H1 (cell line): ENCODE results near the gene GTF2F2. TPM values are rescaled to one million over a fixed set of nuclear protein-coding genes. Genes with fewer than 3 reads are reported as not detected.

Source experiments
- CTCF ChIA-PET: fragments of 300-600 bp; sonication (Branson Sonifier 250); formaldehyde crosslinking; loops from one replicate; lab custom pipeline; 2021; ENCODE audit not compliant: partially characterized antibody; lab: Charles Lee
- POLR2A ChIA-PET: fragments of 300-600 bp; sonication (Branson Sonifier 250); formaldehyde crosslinking; loops from one replicate; lab custom pipeline; 2021; ENCODE audit warnings: inconsistent platforms; ENCODE audit not compliant: partially characterized antibody; lab: Charles Lee
- DNase-seq, 2 experiments: peaks; one replicate each; pipeline versions ENCODE4 v3.0.0 to v3.0.0-alpha.2; 2010 to 2022; ENCODE audit warnings: low spot score in 2 of 2, low read depth in 1 of 2, mixed read lengths in 1 of 2
- FAIRE-seq: peaks from 2 replicates; lab custom pipeline; 2011; peaks lifted over from hg19 to GRCh38; lab: Jason Lieb, UNC
- H2AFZ ChIP-seq: 2 replicates; pipeline ENCODE4 v1.8.1; 2012; ENCODE audit warnings: low read length, inconsistent platforms
- H2AK5ac ChIP-seq: 2 replicates; pipeline ENCODE4 v1.6.1; 2013; ENCODE audit warnings: low read depth, low read length
- H2BK120ac ChIP-seq: replicated peaks from 2 replicates; pipeline ENCODE3; 2013; ENCODE audit warnings: low read depth, low read length, inconsistent platforms
- H2BK12ac ChIP-seq: 2 replicates; pipeline ENCODE4 v1.6.1; 2013; ENCODE audit warnings: low read depth, low read length
- H2BK15ac ChIP-seq: 2 replicates; pipeline ENCODE4 v1.6.1; 2013; ENCODE audit warnings: low read length
- H2BK20ac ChIP-seq: 2 replicates; pipeline ENCODE4 v1.6.1; 2013; ENCODE audit warnings: low read length
- H2BK5ac ChIP-seq: 2 replicates; pipeline ENCODE4 v1.6.1; 2013; ENCODE audit warnings: low read depth, low read length
- H3K14ac ChIP-seq: 2 replicates; pipeline ENCODE4 v1.6.1; 2013; ENCODE audit warnings: inconsistent platforms; ENCODE audit not compliant: insufficient read length
- H3K18ac ChIP-seq: 2 replicates; pipeline ENCODE4 v1.6.1; 2013; ENCODE audit warnings: low read length; ENCODE audit errors: extremely low read depth
- H3K23ac ChIP-seq: 2 replicates; pipeline ENCODE4 v1.6.1; 2013; ENCODE audit warnings: inconsistent platforms; ENCODE audit not compliant: insufficient read length
- H3K23me2 ChIP-seq: 2 replicates; pipeline ENCODE4 v1.6.1; 2013; ENCODE audit warnings: low read depth, low read length
- H3K27ac ChIP-seq: 2 replicates; pipeline ENCODE4 v1.6.1; 2011; ENCODE audit warnings: low read depth, low read length, inconsistent platforms
- H3K27me3 ChIP-seq, 4 experiments: replicated peaks in 1 of 4; 1 replicate in 1 of 4; 2 replicates in 3 of 4; pipeline versions ENCODE4 v1.6.1 to v1.8.1; 2011 to 2013; ENCODE audit warnings: low read length in 3 of 4, mild to moderate bottlenecking in 3 of 4, inconsistent platforms in 2 of 4, mixed read lengths in 2 of 4, moderate library complexity in 1 of 4; ENCODE audit not compliant: control insufficient read depth in 3 of 4, insufficient read depth in 3 of 4; ENCODE audit errors: extremely low read depth in 1 of 4
- H3K36me3 ChIP-seq, 4 experiments: 2 replicates each; pipeline versions ENCODE4 v1.6.1 to v1.8.1; 2011 to 2013; ENCODE audit warnings: mild to moderate bottlenecking in 4 of 4, low read length in 3 of 4, moderate library complexity in 2 of 4, control low read depth in 1 of 4, inconsistent platforms in 1 of 4; ENCODE audit not compliant: insufficient read depth in 4 of 4, control insufficient read depth in 2 of 4
- H3K4ac ChIP-seq: replicated peaks from 2 replicates; pipeline ENCODE3; 2013; ENCODE audit warnings: low read length, low read depth, mixed read lengths, inconsistent platforms; ENCODE audit not compliant: insufficient read length
- H3K4me1 ChIP-seq, 4 experiments: replicated peaks in 1 of 4; 1 replicate in 1 of 4; 2 replicates in 3 of 4; pipeline versions ENCODE4 v1.6.1 to v1.8.1; 2011 to 2013; ENCODE audit warnings: low read length in 3 of 4, inconsistent platforms in 2 of 4, mixed read lengths in 1 of 4; ENCODE audit not compliant: insufficient read depth in 4 of 4, control insufficient read depth in 3 of 4
- H3K4me2 ChIP-seq, 2 experiments: 2 replicates each; pipeline versions ENCODE4 v1.6.1 to v1.8.1; 2011 to 2013; ENCODE audit warnings: low read depth in 2 of 2, low read length in 2 of 2, control low read depth in 1 of 2, inconsistent platforms in 1 of 2, mild to moderate bottlenecking in 1 of 2; ENCODE audit not compliant: insufficient read depth in 1 of 2
- H3K4me3 ChIP-seq, 4 experiments: fragments of 200-600, 300-600 bp in 1 of 4; sonication (generic), shearing (Covaris generic), sonication (Bioruptor Twin) in 1 of 4; 2 replicates each; pipeline versions ENCODE4 v1.5.1 to v1.8.1; 2011 to 2016; ENCODE audit warnings: low read length in 4 of 4, low read depth in 3 of 4, control low read depth in 2 of 4, inconsistent platforms in 2 of 4, mild to moderate bottlenecking in 2 of 4, mixed read lengths in 1 of 4, moderate library complexity in 1 of 4; ENCODE audit not compliant: insufficient read depth in 2 of 4; ENCODE audit errors: extremely low read depth in 1 of 4
- H3K56ac ChIP-seq: replicated peaks from 2 replicates; pipeline ENCODE3; 2013; ENCODE audit warnings: low read depth, mild to moderate bottlenecking, mixed read lengths, low read length, inconsistent platforms; ENCODE audit not compliant: insufficient read length
- H3K79me1 ChIP-seq: 2 replicates; pipeline ENCODE4 v1.6.1; 2013; ENCODE audit warnings: low read depth, low read length, control low read depth
- H3K79me2 ChIP-seq, 2 experiments: 2 replicates each; pipeline versions ENCODE4 v1.6.1 to v1.8.1; 2012 to 2013; ENCODE audit warnings: low read length in 2 of 2, mild to moderate bottlenecking in 2 of 2, inconsistent platforms in 1 of 2; ENCODE audit not compliant: insufficient read depth in 2 of 2, control insufficient read depth in 1 of 2
- H3K9ac ChIP-seq, 4 experiments: replicated peaks in 1 of 4; 1 replicate in 1 of 4; 2 replicates in 3 of 4; pipeline versions ENCODE4 v1.6.1 to v1.8.1; 2011 to 2013; ENCODE audit warnings: low read depth in 3 of 4, low read length in 3 of 4, control low read depth in 2 of 4, mild to moderate bottlenecking in 2 of 4, moderate library complexity in 2 of 4, inconsistent platforms in 1 of 4; ENCODE audit errors: extremely low read depth in 1 of 4
- H3K9me3 ChIP-seq, 2 experiments: 2 replicates each; pipeline versions ENCODE4 v1.6.1 to v1.8.1; 2012 to 2013; ENCODE audit warnings: mild to moderate bottlenecking in 2 of 2, moderate library complexity in 2 of 2, control low read depth in 1 of 2, inconsistent platforms in 1 of 2, low read depth in 1 of 2, low read length in 1 of 2, mixed read lengths in 1 of 2; ENCODE audit not compliant: insufficient read depth in 2 of 2
- H4K20me1 ChIP-seq, 2 experiments: replicated peaks in 1 of 2; 2 replicates each; pipeline versions ENCODE3 to v1.8.1; 2011 to 2013; ENCODE audit warnings: inconsistent platforms in 2 of 2, low read length in 2 of 2, mild to moderate bottlenecking in 1 of 2; ENCODE audit not compliant: insufficient read depth in 2 of 2, control insufficient read depth in 1 of 2
- H4K5ac ChIP-seq: 2 replicates; pipeline ENCODE4 v1.6.1; 2013; ENCODE audit warnings: low read length, low read depth, mixed read lengths, inconsistent platforms; ENCODE audit not compliant: insufficient read length
- H4K8ac ChIP-seq: 2 replicates; pipeline ENCODE4 v1.8.0; 2013; ENCODE audit warnings: mild to moderate bottlenecking, moderate library complexity, low read length, inconsistent platforms; ENCODE audit not compliant: insufficient read depth; ENCODE audit errors: extremely low read depth
- H4K91ac ChIP-seq: replicated peaks from 2 replicates; pipeline ENCODE3; 2013; ENCODE audit warnings: low read length, mixed read lengths, inconsistent platforms; ENCODE audit not compliant: insufficient read length
- KDM5A ChIP-seq: fragments of 200-600 bp; IDR thresholded peaks from 2 replicates; pipeline ENCODE4 v1.7.1; 2012; ENCODE audit warnings: mild to moderate bottlenecking, low read length, inconsistent platforms, mixed read lengths
- WGBS, 2 experiments: shearing (Covaris generic) in 1 of 2; methylation state at CpG; one replicate each; pipeline versions ENCODE4 v1.1.6 to v1.1.7; 2013 to 2015; ENCODE audit warnings: low lambda C conversion rate in 2 of 2, mixed read lengths in 2 of 2, inconsistent platforms in 1 of 2, low coverage in 1 of 2, missing lambda C conversion rate in 1 of 2; ENCODE audit not compliant: insufficient replicate concordance in 2 of 2, insufficient coverage in 1 of 2, insufficient read length in 1 of 2; ENCODE audit errors: extremely low coverage in 1 of 2, missing lambda C conversion rate in 1 of 2; 5-methylcytosine and 5-hydroxymethylcytosine counted together
- polyA plus RNA-seq, 7 experiments: library from polyadenylated mRNA; depleted of rRNA in 3 of 7; stranded (reverse) in 5 of 7; unstranded in 2 of 7; fragments of >200 nt in 5 of 7; fragments of 200-250 nt in 2 of 7; gene quantifications; 1 replicate in 5 of 7; 2 replicates in 1 of 7; 4 replicates in 1 of 7; pipeline versions ENCODE4 v1.2.1 to v1.2.3, GENCODE V29; 2011 to 2013; ENCODE audit warnings: missing spikeins in 2 of 7, mixed read lengths in 2 of 7
- total RNA-seq: library from RNA; stranded (reverse); fragmentation: NEBNext Ultra II Directional; extraction: Animal tissue kit (Norgen Biotek cat#: 25700); gene quantifications from 2 replicates; pipeline ENCODE4 v1.2.1, GENCODE V29; 2021

Gene GTF2F2
- total and polyA plus RNA-seq, 2 of the 8 experiments (the other 6 are each of a cell fraction or from before 2014, with no cell fraction given) = 10.8 to 31.1 TPM

DNA sequence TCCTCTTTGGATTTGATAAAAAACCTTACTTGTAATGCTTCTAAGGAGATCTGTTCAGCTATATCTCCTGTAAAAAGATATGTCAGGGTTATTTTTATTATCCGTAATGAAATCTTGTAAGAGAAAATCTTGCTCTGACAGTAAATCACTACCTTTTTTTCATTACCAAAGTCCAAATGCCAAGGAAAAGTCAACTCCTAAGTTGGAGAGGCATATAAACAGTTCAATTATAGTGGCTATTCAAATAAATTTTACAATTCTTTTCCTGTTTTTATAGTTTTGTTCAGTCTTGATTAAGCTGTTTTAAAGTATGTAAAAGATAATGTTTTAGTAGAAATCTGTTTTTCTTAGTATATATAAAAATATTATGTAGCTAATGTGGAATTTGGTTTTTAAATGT, 71.6 kb downstream of the GTF2F2 start:
- no peaks in the 10 kb centered on the region for H3K9me3 ChIP-seq
- no peak overlapping the region for H3K23ac ChIP-seq
- H3K36me3 ChIP-seq = no peaks in the 10 kb centered on the region
- no peak overlapping the region for H3K14ac ChIP-seq
- no peaks in the 10 kb centered on the region for H3K27me3 ChIP-seq
- H3K4me1 ChIP-seq = no peaks in the 10 kb centered on the region
- TF ChIP-seq KDM5A = no peak
- WGBS, 2 experiments = 96% methylated on average over 1 of the region's 1 CpG; no CpG with 5 or more reads in 1 of the 2 experiments
- no peaks in the 10 kb centered on the region; a peak in 1 of 4 replicates for H3K79me2 ChIP-seq
- no peak overlapping the region for H3K56ac ChIP-seq
- no peak overlapping the region for H2AK5ac ChIP-seq
- H4K8ac ChIP-seq = no peak overlapping the region
- H3K27ac ChIP-seq = no peak overlapping the region
- no peak overlapping the region for H3K9ac ChIP-seq
- H3K79me1 ChIP-seq = no peaks in the 10 kb centered on the region; the same call in 1 of the 2 replicates
- H3K4me2 ChIP-seq = no peak overlapping the region
- H2BK15ac ChIP-seq = no peak overlapping the region
- no peak overlapping the region for H4K91ac ChIP-seq
- H4K20me1 ChIP-seq = no peaks in the 10 kb centered on the region
- no peak overlapping the region for H2BK120ac ChIP-seq
- DNase-seq = no peak
- no peak overlapping the region for H2BK20ac ChIP-seq
- H3K23me2 ChIP-seq = no peaks in the 10 kb centered on the region
- CTCF ChIA-PET = interaction anchor here (1.0 to 3.1 kb wide), 3 partner anchors 45 to 89 kb away, joined by 3 to 22 read pairs (median 4); no protein-coding TSS in a partner anchor
- no peak overlapping the region for H2BK5ac ChIP-seq
- POLR2A ChIA-PET = interaction anchor here (1.4 kb wide), 1 partner anchor 10 kb away, joined by 4 read pairs; no protein-coding TSS in a partner anchor
- no peak overlapping the region for H3K4me3 ChIP-seq
- FAIRE-seq = no peak
- H3K18ac ChIP-seq = no peak overlapping the region
- H4K5ac ChIP-seq = no peak overlapping the region
- H2AFZ ChIP-seq = no peak overlapping the region
- no peak overlapping the region for H3K4ac ChIP-seq
- no peak overlapping the region for H2BK12ac ChIP-seq
